ENCODE measurements around the gene COL8A1. TPM values are rescaled to one million over a fixed set of nuclear protein-coding genes. Genes with fewer than 3 reads are reported as not detected.

The COL8A1 gene
- total RNA-seq, 1 experiment from 2014 or later = 0.87 TPM

GRCh38 chr3:99684644-99685043 lies 46.2 kb downstream of the COL8A1 start (continued):
- TF ChIP-seq ESRRA (CRISPR knock-in tag; IDR thresholded peaks at IDR 0.05; ENCODE audit: borderline replicate concordance) = no peak

- Mint-ChIP-seq H3K36me3 (no peaks in the 10 kb centered on the region), H3K9me3 (no peaks in the 10 kb centered on the region), H3K27ac (no peak overlapping the region), H3K27me3 (ENCODE audit: low read depth) (no peaks in the 10 kb centered on the region), H3K4me1 (peaks cover 11% of the 10 kb centered on the region), H3K4me3 (no peak overlapping the region)
- ChIA-PET CTCF (interaction anchor here (0.7 to 1.0 kb wide), 2 partner anchors 10 to 187 kb away, joined by 4 to 6 read pairs; no protein-coding TSS in a partner anchor), POLR2A (no interaction called here)
- TF ChIP-seq CDX4 (CRISPR knock-in tag; IDR thresholded peaks at IDR 0.05; ENCODE audit: borderline replicate concordance) (no peak), CBFB (CRISPR knock-in tag; IDR thresholded peaks at IDR 0.05; ENCODE audit: low read depth) (no peak), GABPB1 (CRISPR knock-in tag; IDR thresholded peaks at IDR 0.05) (no peak), GTF2I (CRISPR knock-in tag; conservative IDR thresholded peaks at IDR 0.05) (no peak), RELA (CRISPR knock-in tag; IDR thresholded peaks at IDR 0.05; ENCODE audit: borderline replicate concordance) (no peak), SOX15 (CRISPR knock-in tag; IDR thresholded peaks at IDR 0.05) (no peak), PRDM15 (CRISPR knock-in tag; IDR thresholded peaks at IDR 0.05) (no peak), ATF6 (CRISPR knock-in tag; IDR thresholded peaks at IDR 0.05) (no peak), ZNF416 (CRISPR knock-in tag; IDR thresholded peaks at IDR 0.05) (no peak), IRF1 (CRISPR knock-in tag; IDR thresholded peaks at IDR 0.05) (no peak), ATF2 (CRISPR knock-in tag; IDR thresholded peaks at IDR 0.05; ENCODE audit: borderline replicate concordance, low read depth) (no peak), FOXJ3 (CRISPR knock-in tag; IDR thresholded peaks at IDR 0.05; ENCODE audit: borderline replicate concordance) (no peak), HMGXB4 (CRISPR knock-in tag; IDR thresholded peaks at IDR 0.05) (no peak), ZBTB43 (CRISPR knock-in tag; IDR thresholded peaks at IDR 0.05) (no peak), FOXP4 (CRISPR knock-in tag; IDR thresholded peaks at IDR 0.05) (no peak), E2F4 (CRISPR knock-in tag; IDR thresholded peaks at IDR 0.05; ENCODE audit: borderline replicate concordance, low read depth) (no peak)
- no peak for ATAC-seq
- no peak for DNase-seq (ENCODE audit: low spot score)
Observed at GRCh38 chr3:99686469-99686868, 48.1 kb downstream of the COL8A1 start.

Data from WTC11 (cell line).